GM12878 (cell line): Measurements from ENCODE around the gene LCAT. TPM values are rescaled to one million over a fixed set of nuclear protein-coding genes. Genes with fewer than 3 reads are reported as not detected.

Experiments
- ATF7 ChIP-seq: fragments of 450-650 bp; IDR thresholded peaks from 2 replicates; pipeline ENCODE4 v1.6.1; 2016; ENCODE audit warnings: low read depth, mild to moderate bottlenecking
- BHLHE40 ChIP-seq, 2 experiments: fragments of 450-650 bp in 1 of 2; IDR thresholded peaks; 2 replicates each; pipeline ENCODE4 v1.6.1; 2011 to 2017; ENCODE audit warnings: low read depth in 2 of 2, borderline replicate concordance in 1 of 2, improper control_type of control experiment in 1 of 2, low read length in 1 of 2, mild to moderate bottlenecking in 1 of 2
- CBX5 ChIP-seq: sonication (generic); IDR thresholded peaks from 2 replicates; pipeline ENCODE4 v1.6.1; 2016; ENCODE audit warnings: low read depth, moderate library complexity, mild to moderate bottlenecking, inconsistent platforms
- CHD4 ChIP-seq: fragments of 200-600 bp; sonication (generic); IDR thresholded peaks from 2 replicates; pipeline ENCODE4 v1.6.1; 2016; ENCODE audit warnings: mild to moderate bottlenecking
- EGR1 ChIP-seq, 2 experiments: IDR thresholded peaks; 1 replicate in 1 of 2; 2 replicates in 1 of 2; pipeline ENCODE4 v1.6.1; 2011 to 2012; ENCODE audit warnings: low read depth in 2 of 2, low read length in 2 of 2, borderline replicate concordance in 1 of 2, mild to moderate bottlenecking in 1 of 2, moderate library complexity in 1 of 2
- ELK1 ChIP-seq: IDR thresholded peaks from 2 replicates; pipeline ENCODE4 v1.6.1; 2012; ENCODE audit warnings: low read depth, low read length, improper control_type of control experiment
- KAT2A ChIP-seq: conservative IDR thresholded peaks from 2 replicates; pipeline ENCODE4 v1.6.1; 2011; ENCODE audit warnings: low read depth, low read length; ENCODE audit not compliant: control insufficient read depth
- MEF2A ChIP-seq: IDR thresholded peaks from 2 replicates; pipeline ENCODE4 v1.6.1; 2011; ENCODE audit warnings: low read depth, mild to moderate bottlenecking, low read length, moderate library complexity; ENCODE audit not compliant: insufficient read depth
- NRF1 ChIP-seq: conservative IDR thresholded peaks from 2 replicates; pipeline ENCODE4 v1.6.1; 2011; ENCODE audit warnings: mild to moderate bottlenecking, low read depth, low read length, improper control_type of control experiment
- POU2F2 ChIP-seq: IDR thresholded peaks from 3 replicates; pipeline ENCODE4 v1.6.1; 2011; ENCODE audit warnings: low read depth, mild to moderate bottlenecking, low read length, borderline replicate concordance
- PRDM15 ChIP-seq: fragments of 450-650 bp; formaldehyde crosslinking; IDR thresholded peaks from 2 replicates; pipeline ENCODE4 v1.4.0; 2020; ENCODE audit warnings: mild to moderate bottlenecking, moderate library complexity
- RCOR1 ChIP-seq: conservative IDR thresholded peaks from 2 replicates; pipeline ENCODE4 v1.6.1; 2012; ENCODE audit warnings: low read depth, low read length, improper control_type of control experiment
- REST ChIP-seq: IDR thresholded peaks from 2 replicates; pipeline ENCODE4 v1.6.1; 2012; ENCODE audit warnings: mild to moderate bottlenecking, low read depth, low read length
- SREBF2 ChIP-seq: IDR thresholded peaks from 2 replicates; pipeline ENCODE4 v1.6.1; 2012; ENCODE audit warnings: mild to moderate bottlenecking, low read length
- TAF1 ChIP-seq: IDR thresholded peaks from 2 replicates; pipeline ENCODE4 v1.6.1; 2011; ENCODE audit warnings: mild to moderate bottlenecking, low read depth, low read length, borderline replicate concordance
- ZBTB40 ChIP-seq: fragments of 450-650 bp; IDR thresholded peaks from 2 replicates; pipeline ENCODE4 v1.6.1; 2016; ENCODE audit warnings: mild to moderate bottlenecking, moderate library complexity, borderline replicate concordance
- polyA plus RNA-seq, 11 experiments: library from polyadenylated mRNA; depleted of rRNA in 4 of 11; unstranded in 6 of 11; stranded (reverse) in 5 of 11; fragments of >200 nt; fragmentation: Nextera tagmentation in 4 of 11; fragmentation: Illumina TruSeq in 1 of 11; extraction: Ambion mirVana in 4 of 11; extraction: Trizol in 1 of 11; gene quantifications; 1 replicate in 1 of 11; 2 replicates in 10 of 11; pipeline versions ENCODE4 v1.2.1 to v1.2.3, GENCODE V29; 2011 to 2016; ENCODE audit warnings: inconsistent platforms in 2 of 11, missing spikeins in 2 of 11, low read depth in 1 of 11
- total RNA-seq, 4 experiments: library from RNA; depleted of rRNA in 3 of 4; stranded (reverse); fragments of >200 nt in 3 of 4; fragmentation: Illumina TruSeq in 1 of 4; extraction: Trizol in 1 of 4; gene quantifications; 2 replicates each; pipeline versions ENCODE4 v1.2.1 to v1.2.3, GENCODE V29; 2013 to 2021

The LCAT gene
- total and polyA plus RNA-seq, 10 of the 15 experiments (the other 5 are each of a cell fraction or from before 2014, with no cell fraction given) = 0.61 to 11.7 (median 3.3) TPM

GRCh38 chr16:67935402-67936123, 8.4 kb downstream of the LCAT start (continued):
- TF ChIP-seq ZBTB40 = peak; percentile 79; the same call in 1 of the 2 replicates
- TF ChIP-seq PRDM15 (CRISPR knock-in tag) = no peak
- TF ChIP-seq SREBF2 = no peak
- no peak for TF ChIP-seq REST
- TF ChIP-seq NRF1 = no peak
- TF ChIP-seq ELK1 = no peak
- no peak for TF ChIP-seq CHD4
- TF ChIP-seq BHLHE40 (IDR thresholded peaks at IDR 0.05; ENCODE audit: borderline replicate concordance in 1 of 2, low read depth in 2 of 2, low read length in 1 of 2) = no peak; a peak in 2 of 4 replicates
- TF ChIP-seq CBX5 = no peak
- no peak for TF ChIP-seq RCOR1
- TF ChIP-seq KAT2A = no peak
- TF ChIP-seq EGR1 (IDR thresholded peaks at IDR 0.05; ENCODE audit: borderline replicate concordance in 1 of 2, low read depth in 2 of 2, low read length in 2 of 2) = peak; percentile 41 to 64; a peak in 2 of 3 replicates
- TF ChIP-seq MEF2A = no peak
- no peak for TF ChIP-seq ATF7
- no peak; the same call in 2 of the 3 replicates for TF ChIP-seq POU2F2
- TF ChIP-seq TAF1 = peak; percentile 87; the same call in 1 of the 2 replicates
